ENCODE results near the gene EYS. TPM values are rescaled to one million over a fixed set of nuclear protein-coding genes. Genes with fewer than 3 reads are reported as not detected.

EYS gene
- total and polyA plus RNA-seq, 4 donors: 0.53 to 4.5 (median 2.4) TPM

GRCh38 chr6:65299236-65299635, 407.8 kb downstream of the EYS start:
- Histone ChIP-seq H3K9me3 (ENCODE audit: control insufficient read depth, insufficient read depth, low read length) (no peaks in the 10 kb centered on the region), H3K36me3 (ENCODE audit: control insufficient read depth, insufficient read depth, low read length) (no peaks in the 10 kb centered on the region), H3K4me1 (ENCODE audit: control insufficient read depth, insufficient read depth, low read length) (no peaks in the 10 kb centered on the region), H3K27me3 (ENCODE audit: control insufficient read depth, insufficient read depth, low read length) (no peaks in the 10 kb centered on the region), H3K27ac (ENCODE audit: low read depth, low read length) (no peak overlapping the region), H3K4me3 (ENCODE audit: low read depth, low read length) (no peak overlapping the region)
- no CpG with 5 or more reads among the region's 2 CpGs for WGBS (ENCODE audit: insufficient coverage)
- DNase-seq (ENCODE audit: low read depth in 4 of 6, low spot score in 6 of 6): no peak

- H3K9me3 ChIP-seq (ENCODE audit: control insufficient read depth, insufficient read depth, low read length): no peaks in the 10 kb centered on the region
- no peaks in the 10 kb centered on the region for H3K4me1 ChIP-seq (ENCODE audit: control insufficient read depth, insufficient read depth, low read length)
- 52% methylated on average over 3 of the region's 4 CpGs for WGBS (ENCODE audit: insufficient coverage)
- H3K27me3 ChIP-seq (ENCODE audit: control insufficient read depth, insufficient read depth, low read length): no peaks in the 10 kb centered on the region
- no peak overlapping the region for H3K27ac ChIP-seq (ENCODE audit: low read depth, low read length)
- H3K4me3 ChIP-seq (ENCODE audit: low read depth, low read length): no peak overlapping the region
- peak in 2 of 6 donors; percentile 14 to 22 for DNase-seq (ENCODE audit: low read depth in 4 of 6, low spot score in 6 of 6)
- H3K36me3 ChIP-seq (ENCODE audit: control insufficient read depth, insufficient read depth, low read length): no peaks in the 10 kb centered on the region
Observed at GRCh38 chr6:65295812-65296211, 411.2 kb downstream of the EYS start.

GRCh38 chr6:65289491-65289890, 417.5 kb downstream of the EYS start:
- no CpG with 5 or more reads among the region's 2 CpGs for WGBS (ENCODE audit: insufficient coverage)
- Histone ChIP-seq H3K27me3 (ENCODE audit: control insufficient read depth, insufficient read depth, low read length) (no peaks in the 10 kb centered on the region), H3K27ac (ENCODE audit: low read depth, low read length) (no peak overlapping the region), H3K4me1 (ENCODE audit: control insufficient read depth, insufficient read depth, low read length) (no peaks in the 10 kb centered on the region), H3K36me3 (ENCODE audit: control insufficient read depth, insufficient read depth, low read length) (no peaks in the 10 kb centered on the region), H3K9me3 (ENCODE audit: control insufficient read depth, insufficient read depth, low read length) (no peaks in the 10 kb centered on the region), H3K4me3 (ENCODE audit: low read depth, low read length) (no peak overlapping the region)
- peak in 1 of 6 donors; percentile 25 for DNase-seq (ENCODE audit: low read depth in 4 of 6, low spot score in 6 of 6)

- H3K4me3 ChIP-seq (ENCODE audit: low read depth, low read length): no peak overlapping the region
- no peak for DNase-seq (ENCODE audit: low read depth in 4 of 6, low spot score in 6 of 6)
- no peak overlapping the region for H3K27ac ChIP-seq (ENCODE audit: low read depth, low read length)
- no peaks in the 10 kb centered on the region for H3K4me1 ChIP-seq (ENCODE audit: control insufficient read depth, insufficient read depth, low read length)
- H3K27me3 ChIP-seq (ENCODE audit: control insufficient read depth, insufficient read depth, low read length): no peaks in the 10 kb centered on the region
- H3K36me3 ChIP-seq (ENCODE audit: control insufficient read depth, insufficient read depth, low read length): no peaks in the 10 kb centered on the region
- no peaks in the 10 kb centered on the region for H3K9me3 ChIP-seq (ENCODE audit: control insufficient read depth, insufficient read depth, low read length)
Observed at GRCh38 chr6:65285275-65285674, 421.8 kb downstream of the EYS start.

- H3K9me3 ChIP-seq (ENCODE audit: control insufficient read depth, insufficient read depth, low read length): no peaks in the 10 kb centered on the region
- H3K4me1 ChIP-seq (ENCODE audit: control insufficient read depth, insufficient read depth, low read length): no peaks in the 10 kb centered on the region
- no peaks in the 10 kb centered on the region for H3K36me3 ChIP-seq (ENCODE audit: control insufficient read depth, insufficient read depth, low read length)
- no peak overlapping the region for H3K27ac ChIP-seq (ENCODE audit: low read depth, low read length)
- H3K4me3 ChIP-seq (ENCODE audit: low read depth, low read length): no peak overlapping the region
- DNase-seq (ENCODE audit: low read depth in 4 of 6, low spot score in 6 of 6): no peak
- no peaks in the 10 kb centered on the region for H3K27me3 ChIP-seq (ENCODE audit: control insufficient read depth, insufficient read depth, low read length)
- no CpG with 5 or more reads among the region's 3 CpGs for WGBS (ENCODE audit: insufficient coverage)
Observed at GRCh38 chr6:65280060-65280459, 427.0 kb downstream of the EYS start.

GRCh38 chr6:65262241-65262640, 444.8 kb downstream of the EYS start:
- H3K9me3 ChIP-seq (ENCODE audit: control insufficient read depth, insufficient read depth, low read length): no peaks in the 10 kb centered on the region
- no peak overlapping the region for H3K27ac ChIP-seq (ENCODE audit: low read depth, low read length)
- H3K27me3 ChIP-seq (ENCODE audit: control insufficient read depth, insufficient read depth, low read length): no peaks in the 10 kb centered on the region
- no peaks in the 10 kb centered on the region for H3K4me1 ChIP-seq (ENCODE audit: control insufficient read depth, insufficient read depth, low read length)
- DNase-seq (ENCODE audit: low read depth in 4 of 6, low spot score in 6 of 6): no peak
- no CpG with 5 or more reads among the region's 3 CpGs for WGBS (ENCODE audit: insufficient coverage)
- no peak overlapping the region for H3K4me3 ChIP-seq (ENCODE audit: low read depth, low read length)
- H3K36me3 ChIP-seq (ENCODE audit: control insufficient read depth, insufficient read depth, low read length): no peaks in the 10 kb centered on the region

- no CpG with 5 or more reads among the region's 5 CpGs for WGBS (ENCODE audit: insufficient coverage)
- Histone ChIP-seq H3K9me3 (ENCODE audit: control insufficient read depth, insufficient read depth, low read length) (no peaks in the 10 kb centered on the region), H3K4me3 (ENCODE audit: low read depth, low read length) (no peak overlapping the region), H3K4me1 (ENCODE audit: control insufficient read depth, insufficient read depth, low read length) (no peaks in the 10 kb centered on the region), H3K27me3 (ENCODE audit: control insufficient read depth, insufficient read depth, low read length) (no peaks in the 10 kb centered on the region), H3K36me3 (ENCODE audit: control insufficient read depth, insufficient read depth, low read length) (no peaks in the 10 kb centered on the region), H3K27ac (ENCODE audit: low read depth, low read length) (no peak overlapping the region)
- no peak for DNase-seq (ENCODE audit: low read depth in 4 of 6, low spot score in 6 of 6)
Observed at GRCh38 chr6:65259982-65260381, 447.0 kb downstream of the EYS start.

- WGBS (ENCODE audit: insufficient coverage): no CpG with 5 or more reads among the region's 1 CpG
Observed at GRCh38 chr6:65259059-65259458, 448.0 kb downstream of the EYS start.

GRCh38 chr6:65253041-65253440, 454.0 kb downstream of the EYS start:
- Histone ChIP-seq H3K4me1 (ENCODE audit: control insufficient read depth, insufficient read depth, low read length) (no peaks in the 10 kb centered on the region), H3K27ac (ENCODE audit: low read depth, low read length) (no peak overlapping the region), H3K4me3 (ENCODE audit: low read depth, low read length) (no peak overlapping the region), H3K9me3 (ENCODE audit: control insufficient read depth, insufficient read depth, low read length) (no peaks in the 10 kb centered on the region), H3K36me3 (ENCODE audit: control insufficient read depth, insufficient read depth, low read length) (no peaks in the 10 kb centered on the region), H3K27me3 (ENCODE audit: control insufficient read depth, insufficient read depth, low read length) (no peaks in the 10 kb centered on the region)
- WGBS (ENCODE audit: insufficient coverage): no CpG with 5 or more reads among the region's 1 CpG
- DNase-seq (ENCODE audit: low read depth in 4 of 6, low spot score in 6 of 6): no peak

More at GRCh38 chr6:65259059-65259458, 448.0 kb downstream of the EYS start:
- H3K27me3 ChIP-seq (ENCODE audit: control insufficient read depth, insufficient read depth, low read length): no peaks in the 10 kb centered on the region
- H3K9me3 ChIP-seq (ENCODE audit: control insufficient read depth, insufficient read depth, low read length): no peaks in the 10 kb centered on the region
- H3K27ac ChIP-seq (ENCODE audit: low read depth, low read length): no peak overlapping the region
- no peaks in the 10 kb centered on the region for H3K36me3 ChIP-seq (ENCODE audit: control insufficient read depth, insufficient read depth, low read length)
- H3K4me3 ChIP-seq (ENCODE audit: low read depth, low read length): no peak overlapping the region
- no peaks in the 10 kb centered on the region for H3K4me1 ChIP-seq (ENCODE audit: control insufficient read depth, insufficient read depth, low read length)
- no peak for DNase-seq (ENCODE audit: low read depth in 4 of 6, low spot score in 6 of 6)

GRCh38 chr6:65248101-65248610, 458.9 kb downstream of the EYS start:
- Histone ChIP-seq H3K36me3 (ENCODE audit: control insufficient read depth, insufficient read depth, low read length) (no peaks in the 10 kb centered on the region), H3K27ac (ENCODE audit: low read depth, low read length) (no peak overlapping the region), H3K27me3 (ENCODE audit: control insufficient read depth, insufficient read depth, low read length) (no peaks in the 10 kb centered on the region), H3K4me1 (ENCODE audit: control insufficient read depth, insufficient read depth, low read length) (no peaks in the 10 kb centered on the region), H3K9me3 (ENCODE audit: control insufficient read depth, insufficient read depth, low read length) (no peaks in the 10 kb centered on the region), H3K4me3 (ENCODE audit: low read depth, low read length) (no peak overlapping the region)
- peak in 1 of 6 donors; percentile 51 for DNase-seq (ENCODE audit: low read depth in 4 of 6, low spot score in 6 of 6)

Data from spinal cord (tissue), 10 donors.